ENCODE results near the gene ATP5F1E. TPM values are rescaled to one million over a fixed set of nuclear protein-coding genes. Genes with fewer than 3 reads are reported as not detected.

Gene ATP5F1E
- total and polyA plus RNA-seq, 8 donors, result 75.5 to 197 (median 169) TPM

- intact Hi-C loops (cut with DNase I), result no loop called here
- no peak for TF ChIP-seq CTCF (IDR thresholded peaks at IDR 0.05)
- ATAC-seq (no peak), DNase-seq (no peak)
- H3K27me3 ChIP-seq, result no peaks in the 10 kb centered on the region
- H3K36me3 ChIP-seq, result peaks cover 0 to 100% of the 10 kb centered on the region in 2 donors
- H3K4me1 ChIP-seq, result no peaks in the 10 kb centered on the region
- H3K4me3 ChIP-seq, result no peak overlapping the region
- H3K9me3 ChIP-seq, result no peaks in the 10 kb centered on the region
- H3K27ac ChIP-seq, result no peak overlapping the region
These were observed 39.2 kb downstream of the ATP5F1E start for GRCh38 chr20:58992911-58993310.

GRCh38 chr20:58991715-58992114 lies 40.4 kb downstream of the ATP5F1E start:
- Histone ChIP-seq H3K4me1 (no peaks in the 10 kb centered on the region), H3K27me3 (no peaks in the 10 kb centered on the region), H3K36me3 (peaks cover 0 to 100% of the 10 kb centered on the region in 2 donors), H3K4me3 (no peak overlapping the region), H3K27ac (no peak overlapping the region), H3K9me3 (no peaks in the 10 kb centered on the region)
- ATAC-seq (no peak), DNase-seq (no peak)
- no peak for TF ChIP-seq CTCF (IDR thresholded peaks at IDR 0.05)
- intact Hi-C loops (cut with DNase I), result no loop called here

GRCh38 chr20:58990651-58991445 lies 41.3 kb downstream of the ATP5F1E start:
- no peak for TF ChIP-seq CTCF (IDR thresholded peaks at IDR 0.05)
- Histone ChIP-seq H3K36me3 (peaks cover 0 to 100% of the 10 kb centered on the region in 2 donors), H3K9me3 (no peaks in the 10 kb centered on the region), H3K27me3 (no peaks in the 10 kb centered on the region), H3K4me1 (no peaks in the 10 kb centered on the region), H3K27ac (no peak overlapping the region), H3K4me3 (no peak overlapping the region)
- intact Hi-C loops (cut with DNase I), result no loop called here
- no peak for ATAC-seq
- no peak for DNase-seq

GRCh38 chr20:58989196-58989595 lies 42.9 kb downstream of the ATP5F1E start:
- TF ChIP-seq CTCF (IDR thresholded peaks at IDR 0.05), result no peak
- no peak for DNase-seq

GRCh38 chr20:58988565-58988882 lies 43.6 kb downstream of the ATP5F1E start:
- Histone ChIP-seq H3K27ac (no peak overlapping the region), H3K4me3 (no peak overlapping the region), H3K9me3 (no peaks in the 10 kb centered on the region), H3K4me1 (peaks cover 0 to 20% of the 10 kb centered on the region in 2 donors), H3K36me3 (peaks cover 0 to 78% of the 10 kb centered on the region in 2 donors), H3K27me3 (no peaks in the 10 kb centered on the region)
- ATAC-seq (no peak), DNase-seq (no peak)
- intact Hi-C loops (cut with DNase I), result no loop called here
- TF ChIP-seq CTCF (IDR thresholded peaks at IDR 0.05), result no peak

More at GRCh38 chr20:58989196-58989595, 42.9 kb downstream of the ATP5F1E start:
- Histone ChIP-seq H3K4me1 (peaks cover 0 to 13% of the 10 kb centered on the region in 2 donors), H3K27me3 (no peaks in the 10 kb centered on the region), H3K4me3 (no peak overlapping the region), H3K36me3 (peaks cover 0 to 84% of the 10 kb centered on the region in 2 donors), H3K27ac (no peak overlapping the region), H3K9me3 (no peaks in the 10 kb centered on the region)
- intact Hi-C loops (cut with DNase I), result no loop called here
- ATAC-seq, result no peak

Data from left lung (tissue), 10 donors.